GM21515 (cell line): ENCODE measurements around the gene SLC36A3.
A peak's percentile ranks its signal among the peaks of the same experiment; 100 is the strongest.
"Not testable (repeated sequence)": the region's sequence is repeated elsewhere in the genome, so short reads cannot be mapped to it uniquely, and the experiment has no call there.

Experiments used
- ATAC-seq: cut with Tn5 transposase; IDR thresholded peaks from one replicate; pipeline ENCODE4 v1.9.1; 2021; ENCODE audit not compliant: unreplicated experiment

Gene SLC36A3

DNA sequence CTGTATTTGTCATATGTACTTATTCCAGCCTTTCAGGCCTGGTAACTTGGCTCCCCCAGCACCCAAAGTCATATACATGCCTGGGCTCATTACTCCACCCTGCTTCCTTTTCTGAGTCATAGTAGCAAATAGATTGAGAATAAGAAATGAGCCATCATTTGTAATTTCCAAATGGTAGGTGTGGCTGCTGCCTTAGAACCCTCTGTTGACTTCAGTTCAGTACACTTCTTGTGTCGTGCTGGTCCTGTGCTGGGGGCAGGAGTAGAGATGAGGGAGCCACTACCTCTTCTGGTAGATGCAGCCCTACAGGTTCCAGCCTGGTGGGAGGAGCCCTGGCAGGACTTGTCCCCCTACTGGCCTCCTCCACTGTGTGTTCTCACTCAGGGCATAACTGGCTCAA, 39.5 kb downstream of the SLC36A3 start:
- no peak for ATAC-seq

DNA sequence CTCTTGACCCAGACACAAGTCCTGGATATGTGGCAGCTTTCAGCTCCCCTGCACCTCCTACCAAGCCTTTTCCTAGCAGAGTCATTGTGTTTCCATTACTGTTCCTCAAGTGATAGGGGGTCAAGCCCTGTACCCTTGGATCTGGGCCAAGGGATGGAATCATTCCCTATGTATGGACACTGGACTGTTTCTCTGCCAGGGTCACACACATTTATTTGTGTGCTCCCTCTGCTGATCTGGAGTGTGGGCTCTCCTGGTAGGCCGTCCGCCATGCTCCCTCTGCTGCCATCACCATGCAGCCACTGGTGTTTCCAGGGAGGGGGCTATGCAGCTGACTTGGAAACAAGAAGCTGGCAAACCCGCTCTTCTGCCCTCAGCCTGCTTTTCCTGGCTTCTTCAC, 41.0 kb downstream of the SLC36A3 start:
- no peak for ATAC-seq

DNA sequence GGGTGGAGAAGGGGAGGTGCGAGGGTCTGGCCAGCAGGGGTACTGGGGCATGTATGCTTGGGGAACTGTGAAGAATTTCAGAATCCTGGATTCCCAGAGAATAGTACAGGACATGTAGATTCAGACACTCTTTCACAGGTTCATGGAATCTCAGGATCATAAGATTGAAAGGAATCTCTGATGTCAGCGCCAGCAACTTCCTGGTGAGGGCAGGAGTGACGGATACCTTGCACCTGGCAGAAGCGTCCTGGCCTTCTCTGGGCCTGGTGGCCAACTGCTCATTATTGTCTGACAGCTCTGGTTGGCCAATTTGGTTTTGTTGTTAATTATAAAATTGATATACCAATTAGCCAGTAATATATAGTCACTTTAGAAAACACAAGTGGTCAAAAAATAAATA, 43.6 kb downstream of the SLC36A3 start:
- no peak for ATAC-seq

DNA sequence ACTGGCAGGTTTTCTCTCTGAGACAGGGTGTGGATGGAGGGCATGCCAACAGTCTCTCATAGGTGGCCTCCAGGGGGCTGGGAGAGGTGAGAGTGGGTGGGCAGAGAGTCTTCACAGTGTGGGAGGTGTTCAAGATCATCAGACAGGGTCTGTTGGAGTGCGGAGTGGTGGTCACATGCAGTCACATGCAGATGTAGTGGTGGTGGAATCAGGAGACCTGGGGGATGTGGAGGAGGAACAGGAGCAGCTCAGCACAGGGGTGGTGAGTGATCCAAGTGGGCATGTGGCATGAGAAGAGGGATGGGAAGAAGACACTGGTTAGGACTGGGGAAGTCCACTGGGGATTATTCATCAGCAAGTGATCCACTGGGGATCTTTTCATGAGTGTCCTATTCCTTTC, 44.8 kb downstream of the SLC36A3 start:
- ATAC-seq, result no peak

DNA sequence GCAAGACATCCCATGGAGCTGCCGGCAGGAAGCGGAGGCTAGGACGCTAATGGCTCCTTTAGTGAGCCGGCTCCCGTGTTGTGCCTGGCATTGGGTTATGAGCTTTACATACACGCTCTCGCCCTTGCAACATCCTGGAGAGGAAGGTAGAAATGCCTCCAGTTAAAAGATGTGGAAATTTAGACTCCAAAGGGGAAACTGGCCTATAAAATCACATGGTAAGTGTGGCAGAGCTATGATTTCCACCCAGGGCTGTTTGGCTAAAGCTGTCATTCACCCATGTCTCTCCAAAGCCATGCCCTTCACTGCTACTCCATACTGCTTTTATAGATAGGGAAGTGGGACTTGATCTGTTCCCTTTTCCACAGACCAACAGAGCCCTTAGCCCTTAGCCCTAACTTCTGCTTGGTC, 45.4 kb downstream of the SLC36A3 start:
- ATAC-seq, result no peak

DNA sequence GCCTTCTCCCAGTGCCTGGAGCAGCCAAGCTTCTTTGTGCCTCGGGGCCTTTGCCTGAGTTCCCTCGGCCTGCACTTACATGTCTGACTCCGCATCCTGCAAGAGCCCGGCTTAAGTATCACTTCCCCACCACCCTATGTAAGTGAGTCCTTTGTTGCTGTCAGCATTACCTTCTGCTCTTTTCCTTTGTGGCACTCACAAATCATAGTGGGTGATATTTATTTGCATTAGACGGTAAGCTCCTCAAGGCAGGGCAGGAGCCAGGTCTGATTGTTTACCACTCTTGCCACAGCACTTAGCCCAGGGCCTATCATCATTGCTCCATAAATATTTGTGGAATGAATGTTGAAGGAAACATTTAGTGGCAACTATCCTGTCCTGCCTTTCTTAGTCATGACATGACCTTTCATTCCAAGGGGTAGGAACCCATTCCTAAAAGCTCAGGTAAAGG, 45.8 kb downstream of the SLC36A3 start:
- peak; percentile 33 for ATAC-seq

DNA sequence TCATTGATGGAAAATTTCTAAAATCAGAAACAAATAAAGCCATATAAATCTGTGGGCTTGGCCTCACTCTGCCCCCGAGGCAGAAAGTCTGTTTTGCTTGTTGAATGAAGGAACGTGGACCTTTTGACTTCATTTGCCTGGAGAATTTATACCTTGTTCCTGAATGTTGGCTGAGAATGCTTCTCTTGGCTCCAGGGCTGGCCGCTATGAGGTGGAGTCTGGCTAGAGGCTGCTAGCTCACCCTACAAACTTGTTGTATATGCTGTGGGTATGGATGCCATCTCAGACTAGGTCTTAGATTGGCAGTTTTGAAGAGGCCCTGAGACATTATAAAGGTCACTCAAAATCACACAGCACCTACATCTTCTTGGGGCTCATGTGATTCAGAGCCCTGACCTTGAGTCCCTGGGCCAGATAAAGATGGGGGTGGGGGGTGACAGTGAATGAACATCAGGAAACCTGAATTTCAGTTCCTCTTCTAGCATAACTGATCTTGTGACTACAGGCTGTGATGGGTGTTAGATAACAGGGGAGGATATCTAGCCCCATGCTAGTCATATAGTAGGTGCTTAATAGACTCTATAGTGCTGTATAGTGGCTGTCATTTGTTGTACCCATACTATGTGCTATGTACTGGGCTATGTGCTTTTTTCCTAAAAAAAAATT, 47.8 kb downstream of the SLC36A3 start:
- ATAC-seq, result peak; percentile 43

DNA sequence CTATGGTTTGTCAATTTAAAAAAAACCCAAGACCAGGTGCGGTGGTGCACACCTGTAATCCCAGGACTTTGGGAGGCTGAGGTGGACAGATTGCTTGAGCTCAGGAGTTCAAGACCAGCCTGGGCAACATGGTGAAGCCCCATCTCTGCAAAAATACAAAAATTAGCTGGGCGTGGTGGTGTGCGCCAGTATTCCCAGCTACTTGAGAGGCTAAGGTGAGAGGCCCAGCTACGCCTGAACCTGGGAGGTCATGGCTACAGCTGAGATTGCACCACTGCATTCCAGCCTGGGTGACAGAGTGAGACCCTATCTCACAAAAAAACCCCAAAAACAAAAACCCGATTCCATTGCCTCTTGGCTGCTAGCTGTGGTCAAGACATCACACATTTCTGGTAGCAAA, 48.6 kb downstream of the SLC36A3 start:
- ATAC-seq, result not testable (repeated sequence)

DNA sequence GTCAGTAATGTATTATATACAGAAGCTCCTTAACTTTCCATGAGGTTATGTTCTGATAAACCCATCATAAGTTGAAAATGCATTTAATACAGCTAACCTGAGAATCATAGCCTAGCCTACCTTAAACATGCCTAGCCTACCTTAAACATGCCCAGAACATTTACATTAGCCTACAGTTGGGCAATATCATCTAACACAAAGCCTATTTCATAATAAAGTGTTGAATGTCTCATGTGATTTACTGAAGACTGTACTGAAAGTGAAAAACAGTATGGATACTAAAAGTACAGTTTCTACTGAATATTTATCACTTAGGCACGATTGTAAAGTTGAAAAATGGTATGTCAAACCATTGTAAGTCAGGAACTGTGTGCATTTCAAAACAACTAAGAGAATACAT, 49.0 kb downstream of the SLC36A3 start:
- ATAC-seq, result no peak

DNA sequence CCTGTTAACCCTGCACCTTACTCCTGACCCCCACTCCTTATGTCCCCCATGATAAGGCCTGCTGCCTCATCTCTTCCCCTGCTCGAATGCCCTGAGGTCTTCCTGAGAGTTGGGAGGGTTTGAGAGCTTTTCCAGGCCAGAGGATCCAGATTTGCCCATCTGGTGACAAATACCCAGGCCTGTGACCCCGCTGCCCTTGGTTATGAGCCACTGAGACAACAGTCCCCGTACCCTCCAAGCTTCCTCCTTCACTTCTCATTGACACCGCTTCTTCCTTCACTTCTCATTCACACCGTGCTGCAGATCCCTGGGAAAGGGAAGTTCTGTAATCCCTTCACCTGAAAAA, 50.0 kb downstream of the SLC36A3 start:
- ATAC-seq, result no peak

DNA sequence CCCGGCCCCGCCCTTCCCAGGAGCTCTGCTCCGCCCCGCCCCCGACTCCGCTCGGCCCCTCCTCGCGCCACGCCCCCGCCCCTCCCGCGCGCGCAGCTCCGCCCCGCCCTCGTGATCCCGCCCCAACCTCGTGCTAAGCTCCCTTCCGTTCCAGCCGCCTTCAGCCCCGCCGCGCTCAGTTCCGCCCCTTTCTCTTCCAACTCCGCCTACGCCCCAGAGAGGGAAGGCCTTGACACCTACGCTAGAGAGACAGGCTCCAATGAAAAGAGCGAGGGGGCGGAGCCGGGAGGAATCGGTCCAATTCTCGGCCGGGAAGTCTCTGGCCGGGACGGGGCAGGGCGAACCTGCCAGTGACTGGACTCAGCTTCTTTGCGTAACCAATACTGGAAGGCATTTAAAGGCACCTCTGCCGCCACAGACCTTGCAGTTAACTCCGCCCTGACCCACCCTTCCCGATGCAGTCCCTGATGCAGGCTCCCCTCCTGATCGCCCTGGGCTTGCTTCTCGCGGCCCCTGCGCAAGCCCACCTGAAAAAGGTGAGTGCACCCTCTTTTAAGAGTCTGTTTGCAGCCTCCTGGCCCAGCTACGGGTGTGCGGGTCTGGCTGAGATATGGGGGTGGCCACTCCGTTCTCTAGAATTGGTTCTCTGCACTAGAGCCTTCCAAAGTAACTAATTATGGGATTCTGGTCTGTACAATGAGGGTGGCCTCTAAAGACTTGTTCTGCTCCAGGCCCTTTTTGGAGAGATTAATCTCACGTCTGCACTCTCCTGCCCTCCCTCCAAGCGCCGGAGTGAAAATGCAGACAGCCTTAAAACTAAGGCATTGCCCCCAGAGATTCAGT, 50.6 kb downstream of the SLC36A3 start, which contains the start of gene GM2A:
GM2A (plus strand) TSS at position 424 of the 843 bp plus-strand sequence; CDS start at position 456, 32 bp downstream.
- peak; percentile 81 for ATAC-seq

DNA sequence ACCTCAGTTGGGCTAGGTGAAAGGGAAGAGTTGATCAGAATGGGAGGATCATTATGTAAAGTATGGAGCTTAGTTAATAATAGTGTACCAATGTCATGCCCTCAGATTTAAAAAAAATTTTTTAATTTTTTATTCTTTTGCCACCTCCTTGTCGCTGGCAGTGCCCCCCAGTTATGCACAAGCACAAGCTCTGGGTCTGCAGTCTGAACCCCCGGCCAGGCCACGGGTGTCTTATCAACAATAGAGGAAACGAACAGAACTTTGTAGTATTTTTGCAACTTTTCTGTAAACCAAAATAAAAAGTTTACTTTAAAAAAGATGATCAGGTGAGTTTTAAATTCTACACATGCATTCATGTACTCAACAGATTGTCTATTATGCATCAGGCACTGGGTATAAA, 51.9 kb downstream of the SLC36A3 start:
- ATAC-seq, result no peak

DNA sequence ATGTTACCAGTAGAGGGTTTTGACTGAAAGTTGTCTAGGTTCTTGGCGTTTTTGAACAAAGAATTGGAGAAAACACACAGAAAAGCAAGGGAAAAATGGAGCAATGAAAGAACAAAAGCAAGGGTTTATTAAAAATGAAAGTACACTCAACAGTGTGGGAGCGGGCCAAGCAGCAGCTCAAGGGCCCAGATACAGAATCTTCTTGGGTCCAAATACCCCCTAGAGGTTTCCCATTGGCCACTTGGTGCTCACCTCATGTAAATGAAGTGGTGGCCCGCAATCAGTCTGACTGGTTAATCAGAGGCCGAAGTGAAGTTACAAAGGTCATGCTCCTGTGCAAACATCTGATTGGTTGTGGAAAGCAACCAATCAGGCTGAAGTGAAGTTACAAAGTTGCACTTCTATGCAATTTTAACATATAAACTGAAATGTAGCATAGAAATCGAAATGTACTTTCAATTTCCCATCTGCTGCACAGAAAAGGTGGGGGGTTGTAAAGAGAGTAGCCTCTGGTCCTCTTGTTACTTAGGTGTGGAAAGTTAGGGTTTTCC, 52.5 kb downstream of the SLC36A3 start:
- ATAC-seq, result no peak

DNA sequence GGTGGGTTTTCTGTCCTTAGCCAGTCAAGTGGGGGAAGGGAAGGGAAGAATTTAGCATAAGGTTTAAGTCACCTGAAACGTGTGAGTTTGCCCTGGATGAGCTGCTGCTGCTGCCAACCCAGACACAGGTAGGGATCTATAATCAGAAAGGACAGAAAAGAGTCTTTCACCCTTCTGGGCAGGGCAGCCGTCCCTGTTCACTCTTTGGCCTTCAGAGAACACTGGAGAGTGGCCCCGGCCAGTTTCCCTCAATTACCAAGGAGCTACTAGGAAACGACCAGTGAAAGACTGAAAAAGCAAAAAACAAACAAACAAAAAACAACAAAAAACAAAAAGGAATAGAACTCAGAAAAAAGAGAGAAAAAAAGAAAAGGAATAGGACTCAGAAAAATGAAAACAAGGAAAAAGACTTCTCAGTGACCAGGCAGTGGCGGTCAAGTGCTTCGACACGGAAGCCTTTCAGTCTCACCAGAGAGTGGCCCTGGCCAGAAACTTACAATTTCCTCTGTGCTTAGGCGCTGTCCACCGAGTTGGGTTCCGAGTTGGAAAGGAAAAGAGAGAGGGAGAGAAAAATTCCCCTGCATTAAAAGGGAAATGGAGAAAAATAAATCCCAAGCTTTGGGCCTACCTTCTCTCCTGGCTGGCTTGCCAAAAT, 53.1 kb downstream of the SLC36A3 start:
- ATAC-seq, result no peak

DNA sequence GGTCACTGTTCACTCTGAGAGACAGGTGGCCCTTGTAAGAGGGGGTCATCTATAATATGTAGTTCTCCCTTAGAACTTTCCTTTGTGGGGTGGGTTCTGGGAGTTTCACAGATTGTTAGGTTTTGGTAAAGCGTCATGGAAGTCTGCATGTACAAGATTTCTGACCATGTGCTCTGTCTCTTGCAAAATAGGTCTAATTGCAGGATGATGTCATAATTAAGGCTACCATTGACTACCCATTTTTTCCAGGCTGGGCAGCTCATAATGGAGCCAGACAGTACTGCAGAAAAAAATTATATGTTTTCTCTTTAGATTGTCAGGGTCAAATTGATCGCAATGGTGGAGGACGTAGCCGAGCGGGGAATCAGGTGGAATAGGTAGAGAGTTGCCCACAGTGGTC, 54.3 kb downstream of the SLC36A3 start:
- ATAC-seq, result no peak

DNA sequence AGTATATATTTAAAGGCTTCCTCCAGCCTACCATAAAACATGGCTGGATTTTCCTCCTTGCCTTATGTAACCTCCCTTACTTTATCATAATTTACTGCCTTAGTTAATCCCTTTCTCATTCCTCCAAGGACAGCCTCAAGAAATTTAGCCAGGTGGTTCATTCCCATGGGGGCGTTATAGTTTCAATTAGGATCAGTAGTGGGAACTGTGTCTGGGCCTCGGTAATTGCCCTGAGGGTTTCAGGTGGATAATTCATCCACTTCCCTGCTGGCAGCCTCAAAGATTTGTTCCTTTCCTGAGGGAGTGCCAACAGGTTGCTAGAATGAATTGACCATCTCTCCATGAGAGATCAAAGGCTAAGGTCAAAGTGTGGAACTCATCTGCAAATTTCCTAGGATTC, 54.9 kb downstream of the SLC36A3 start:
- ATAC-seq, result no peak

DNA sequence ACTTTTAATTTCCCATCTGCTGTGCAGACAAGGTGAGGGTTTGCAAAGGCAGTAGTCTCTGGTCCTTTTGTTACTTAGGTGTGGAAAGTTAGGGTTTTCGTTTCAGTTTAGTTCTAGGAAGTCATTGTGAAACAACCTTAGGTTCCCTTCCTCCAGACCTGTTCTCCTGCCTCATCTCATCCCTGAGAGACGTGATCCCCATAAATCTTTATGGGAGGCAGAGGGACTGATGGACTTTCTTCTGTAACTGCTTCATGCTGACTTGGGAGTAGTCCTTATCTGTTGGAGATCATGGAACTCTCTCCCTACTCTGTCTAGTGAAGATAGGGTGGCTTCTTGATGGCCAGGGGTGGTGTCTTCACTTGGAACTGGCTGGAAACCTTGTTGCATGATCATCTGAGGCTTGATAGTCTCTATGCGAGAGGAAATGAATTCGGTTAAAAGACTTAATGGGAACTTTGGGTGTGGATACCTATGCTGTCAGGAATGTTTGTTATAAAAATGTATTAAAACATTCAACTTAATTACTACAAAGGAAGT, 57.8 kb downstream of the SLC36A3 start:
- ATAC-seq, result no peak

DNA sequence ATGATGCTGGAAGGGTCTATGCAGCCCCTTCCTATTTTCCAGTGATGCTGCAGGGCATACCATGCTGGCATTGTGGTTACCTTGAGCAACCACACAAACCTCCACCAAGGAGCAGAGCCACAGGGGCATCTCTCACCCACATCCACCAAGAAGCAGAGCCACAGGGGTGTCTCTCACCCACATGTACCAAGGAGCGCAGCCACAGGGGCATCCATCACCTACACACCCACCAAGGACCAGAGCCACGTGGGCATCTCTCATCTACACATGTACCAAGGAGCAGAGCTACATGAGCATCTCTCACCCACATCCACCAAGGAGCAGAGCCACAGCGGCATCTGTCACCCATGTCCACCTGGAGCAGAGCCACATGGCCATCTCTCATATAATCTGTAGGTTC, 59.4 kb downstream of the SLC36A3 start:
- no peak for ATAC-seq

DNA sequence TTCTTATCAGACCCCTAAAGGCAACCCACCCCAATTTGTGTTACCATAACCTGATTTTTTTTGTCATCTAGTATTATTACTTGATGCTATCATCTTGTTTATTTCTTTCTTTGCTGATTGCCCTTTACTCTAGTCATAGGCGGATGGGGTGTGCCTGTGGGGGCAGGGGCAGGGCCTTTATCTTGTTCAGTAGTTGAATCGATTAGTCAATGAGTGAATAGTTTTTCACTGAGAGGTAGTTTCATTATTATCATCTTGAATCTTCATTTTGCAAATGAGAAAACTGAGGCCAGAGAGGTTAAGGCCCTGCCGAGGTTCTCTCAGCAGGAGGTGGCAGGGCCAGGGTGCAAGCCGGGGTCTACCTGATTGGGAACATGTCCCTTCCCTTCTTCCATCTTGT, 60.0 kb downstream of the SLC36A3 start:
- no peak for ATAC-seq

DNA sequence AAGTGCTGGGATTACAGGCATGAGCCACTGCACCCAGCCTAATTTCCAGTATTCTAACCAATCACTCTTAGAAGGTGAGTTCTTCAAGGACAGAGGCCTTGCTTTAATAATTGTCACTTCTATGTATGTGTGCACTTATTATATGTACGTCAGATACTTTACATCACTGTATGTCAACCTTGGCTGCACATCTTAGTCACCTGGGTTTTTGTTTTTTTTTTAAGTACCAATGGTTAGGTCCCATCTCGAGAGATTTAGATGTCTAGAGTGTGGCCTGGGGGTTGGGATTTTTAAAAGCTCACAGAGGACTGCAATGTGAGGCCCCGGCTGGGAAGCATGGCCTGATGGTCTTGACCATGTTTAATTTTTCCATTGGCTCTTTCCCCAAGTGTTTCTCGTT, 60.4 kb downstream of the SLC36A3 start:
- no peak for ATAC-seq

DNA sequence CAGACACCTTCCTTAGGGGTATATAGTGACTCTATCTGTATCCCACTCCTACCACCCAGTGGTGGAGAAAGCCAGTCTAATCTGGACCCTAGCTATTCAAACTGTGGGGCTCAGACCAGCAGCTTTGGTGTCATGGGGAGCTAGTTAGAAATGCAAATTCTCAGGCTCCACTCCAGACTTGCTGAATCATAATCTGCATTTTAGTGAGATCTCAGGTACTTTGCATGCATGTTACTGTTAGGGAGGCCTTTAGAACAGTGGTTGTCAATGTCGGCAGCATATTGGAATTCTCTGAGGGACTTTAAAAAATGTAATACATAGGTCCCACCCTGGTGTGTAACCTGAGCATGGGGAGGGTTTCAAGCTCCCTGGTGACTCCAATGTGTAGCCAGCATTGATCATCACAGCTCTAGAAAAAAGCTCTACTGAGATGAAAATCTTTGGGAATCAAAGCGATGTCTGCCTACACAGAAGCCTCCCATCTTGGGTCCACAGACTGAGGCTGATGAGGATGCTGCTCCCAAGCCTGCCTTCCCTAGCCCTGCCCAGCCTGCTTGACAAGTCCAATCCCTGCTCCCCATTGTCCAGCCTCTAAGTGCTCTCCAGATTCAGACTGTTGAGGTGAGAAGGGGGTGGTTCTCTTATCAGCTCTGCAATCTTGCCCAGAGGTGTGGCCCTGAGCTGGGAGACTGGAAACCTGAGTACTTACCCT, 62.5 kb downstream of the SLC36A3 start:
- ATAC-seq, result no peak
